Esophagus (tissue), 2 donors: ENCODE results near the gene CHD5. TPM values are rescaled to one million over a fixed set of nuclear protein-coding genes. Genes with fewer than 3 reads are reported as not detected.
"Not testable (repeated sequence)": the region's sequence is repeated elsewhere in the genome, so short reads cannot be mapped to it uniquely, and the experiment has no call there.

Experiments used
- H3K27ac ChIP-seq, 2 donors: one replicate each; pipeline ENCODE4 v1.5.1; 2013; ENCODE audit warnings: low read depth in 2 of 2, mild to moderate bottlenecking in 2 of 2, inconsistent platforms in 1 of 2, low read length in 1 of 2, moderate library complexity in 1 of 2
- H3K27me3 ChIP-seq, 2 donors: one replicate each; pipeline ENCODE4 v1.6.1; 2013; ENCODE audit warnings: low read length in 2 of 2, control low read depth in 1 of 2, mild to moderate bottlenecking in 1 of 2; ENCODE audit not compliant: insufficient read depth in 2 of 2, control insufficient read depth in 1 of 2
- H3K36me3 ChIP-seq, 2 donors: one replicate each; pipeline ENCODE4 v1.6.1; 2013; ENCODE audit warnings: low read length in 1 of 2; ENCODE audit not compliant: control insufficient read depth in 2 of 2, insufficient read depth in 2 of 2
- H3K4me1 ChIP-seq, 2 donors: one replicate each; pipeline ENCODE4 v1.6.1; 2013; ENCODE audit warnings: low read length in 1 of 2; ENCODE audit not compliant: control insufficient read depth in 2 of 2, insufficient read depth in 2 of 2
- H3K4me3 ChIP-seq, 2 donors: one replicate each; pipeline ENCODE4 v1.5.1; 2013; ENCODE audit warnings: low read length in 2 of 2, mild to moderate bottlenecking in 2 of 2, low read depth in 1 of 2, moderate library complexity in 1 of 2
- H3K9me3 ChIP-seq, 2 donors: one replicate each; pipeline ENCODE4 v1.6.1; 2013; ENCODE audit warnings: mild to moderate bottlenecking in 2 of 2, low read depth in 1 of 2, low read length in 1 of 2, moderate library complexity in 1 of 2; ENCODE audit not compliant: control insufficient read depth in 2 of 2, insufficient read depth in 1 of 2
- WGBS, 2 donors: extraction: QIAGEN DNeasy Blood & Tissue Kit; methylation state at CpG; one replicate each; pipeline ENCODE4 v1.1.7; 2013; 5-methylcytosine and 5-hydroxymethylcytosine counted together
- polyA plus RNA-seq, 2 donors: library from polyadenylated mRNA; stranded (reverse); fragments of 200-250 nt; gene quantifications; one replicate each; pipeline ENCODE4 v1.2.3, GENCODE V29; 2013
- donor health status: healthy with polysubstance abuse.
- donor health status: Bipolar disorder and iron deficiency.

The CHD5 gene
- under 1 TPM; 0.16 to 0.26 TPM for polyA plus RNA-seq

- no peaks in the 10 kb centered on the region for H3K9me3 ChIP-seq
- no peak within 1 kb of the TSS for H3K27ac ChIP-seq
- 2 to 4% methylated on average over 27 to 57 of the region's 57 CpGs for WGBS, 2 donors
- peaks cover 8 to 16% of the 10 kb centered on the region in 2 donors for H3K4me1 ChIP-seq
- peaks cover 5 to 24% of the 10 kb centered on the region in 2 donors for H3K27me3 ChIP-seq
- H3K4me3 ChIP-seq, result peak within 1 kb of the TSS in 1 of 2 donors; percentile 36
- no peaks in the 10 kb centered on the region for H3K36me3 ChIP-seq
Measured at GRCh38 chr1:6180268-6180706, at the start of gene CHD5. Gene CHD5, minus strand, starts transcription at chr1:6180321. Its CDS starts 298 bp downstream, at chr1:6180023.

- peaks cover 8 to 24% of the 10 kb centered on the region in 2 donors for H3K36me3 ChIP-seq
Measured at GRCh38 chr1:6225651-6226050, 45.5 kb upstream of the CHD5 start.

GRCh38 chr1:6224718-6225117, 44.6 kb upstream of the CHD5 start:
- Histone ChIP-seq H3K27ac (no peak overlapping the region), H3K9me3 (no peaks in the 10 kb centered on the region), H3K4me1 (peaks cover 0 to 12% of the 10 kb centered on the region in 2 donors), H3K36me3 (peaks cover 8 to 21% of the 10 kb centered on the region in 2 donors), H3K4me3 (no peak overlapping the region), H3K27me3 (no peaks in the 10 kb centered on the region)
- WGBS, 2 donors, result 82 to 84% methylated on average over 15 of the region's 15 CpGs

More at GRCh38 chr1:6225651-6226050, 45.5 kb upstream of the CHD5 start:
- no peaks in the 10 kb centered on the region for H3K9me3 ChIP-seq
- no peak overlapping the region for H3K27ac ChIP-seq
- H3K27me3 ChIP-seq, result no peaks in the 10 kb centered on the region
- 91 to 93% methylated on average over 8 of the region's 8 CpGs for WGBS, 2 donors
- no peak overlapping the region for H3K4me3 ChIP-seq
- peaks cover 0 to 12% of the 10 kb centered on the region in 2 donors for H3K4me1 ChIP-seq

- no peaks in the 10 kb centered on the region for H3K27me3 ChIP-seq
- H3K36me3 ChIP-seq, result peaks cover 8 to 19% of the 10 kb centered on the region in 2 donors
- WGBS, 2 donors, result 94% methylated on average over 13 of the region's 13 CpGs
- peaks cover 0 to 14% of the 10 kb centered on the region in 2 donors for H3K4me1 ChIP-seq
- peak overlapping the region in 1 of 2 donors; percentile 40 for H3K27ac ChIP-seq
- H3K9me3 ChIP-seq, result no peaks in the 10 kb centered on the region
- no peak overlapping the region for H3K4me3 ChIP-seq
Measured at GRCh38 chr1:6223617-6224016, 43.5 kb upstream of the CHD5 start.

- Histone ChIP-seq H3K36me3 (peaks cover 8 to 24% of the 10 kb centered on the region in 2 donors), H3K4me3 (no peak overlapping the region), H3K27ac (peak overlapping the region; percentile 68 to 84), H3K27me3 (no peaks in the 10 kb centered on the region), H3K4me1 (peaks cover 0 to 14% of the 10 kb centered on the region in 2 donors), H3K9me3 (no peaks in the 10 kb centered on the region)
- 50 to 61% methylated on average over 6 of the region's 6 CpGs for WGBS, 2 donors
Measured at GRCh38 chr1:6222636-6223035, 42.5 kb upstream of the CHD5 start.

GRCh38 chr1:6221210-6221784, 41.2 kb upstream of the CHD5 start:
- H3K4me3 ChIP-seq, result no peak overlapping the region
- peaks cover 0 to 14% of the 10 kb centered on the region in 2 donors for H3K4me1 ChIP-seq
- H3K9me3 ChIP-seq, result no peaks in the 10 kb centered on the region
- peak overlapping the region in 1 of 2 donors; percentile 64 for H3K27ac ChIP-seq
- H3K27me3 ChIP-seq, result no peaks in the 10 kb centered on the region
- H3K36me3 ChIP-seq, result peaks cover 5 to 25% of the 10 kb centered on the region in 2 donors
- WGBS, 2 donors, result 94 to 95% methylated on average over 12 of the region's 12 CpGs

GRCh38 chr1:6220236-6220635, 40.1 kb upstream of the CHD5 start:
- Histone ChIP-seq H3K36me3 (peaks cover 5 to 28% of the 10 kb centered on the region in 2 donors), H3K27ac (peak overlapping the region; percentile 83 to 92), H3K9me3 (no peaks in the 10 kb centered on the region), H3K27me3 (no peaks in the 10 kb centered on the region), H3K4me1 (peaks cover 0 to 14% of the 10 kb centered on the region in 2 donors), H3K4me3 (no peak overlapping the region)
- 52 to 65% methylated on average over 8 of the region's 8 CpGs for WGBS, 2 donors

GRCh38 chr1:6219641-6220040, 39.5 kb upstream of the CHD5 start:
- Histone ChIP-seq H3K27ac (peak overlapping the region; percentile 83 to 92), H3K36me3 (peaks cover 2 to 22% of the 10 kb centered on the region in 2 donors), H3K4me1 (peaks cover 0 to 14% of the 10 kb centered on the region in 2 donors)
- not testable (repeated sequence) for H3K4me3 ChIP-seq, H3K9me3 ChIP-seq, H3K27me3 ChIP-seq
- 83 to 84% methylated on average over 11 of the region's 11 CpGs for WGBS, 2 donors

GRCh38 chr1:6218375-6219164, 38.4 kb upstream of the CHD5 start:
- Histone ChIP-seq H3K4me3 (no peak overlapping the region), H3K36me3 (peaks cover 0 to 16% of the 10 kb centered on the region in 2 donors), H3K27me3 (no peaks in the 10 kb centered on the region), H3K9me3 (no peaks in the 10 kb centered on the region), H3K27ac (peak overlapping the region in 1 of 2 donors; percentile 71), H3K4me1 (peaks cover 0 to 11% of the 10 kb centered on the region in 2 donors)
- 82 to 88% methylated on average over 16 of the region's 16 CpGs for WGBS, 2 donors
